NB4 (cell line): Measurements from ENCODE around the gene NUMB.
A peak's percentile ranks its signal among the peaks of the same experiment; 100 is the strongest.

Experiments
- DNase-seq: peaks from one replicate; pipeline ENCODE4 v3.0.0; 2010; ENCODE audit warnings: low read depth
- H3K4me3 ChIP-seq: one replicate; pipeline ENCODE4 v1.5.1; 2011; ENCODE audit warnings: mild to moderate bottlenecking, low read depth, low read length, moderate library complexity
- MYC ChIP-seq: IDR thresholded peaks from 2 replicates; pipeline ENCODE4 v1.6.1; 2011; ENCODE audit warnings: low read depth, low read length
- POLR2A ChIP-seq: IDR thresholded peaks from 2 replicates; pipeline ENCODE4 v1.6.1; 2011; ENCODE audit warnings: mild to moderate bottlenecking; ENCODE audit not compliant: insufficient read length; ENCODE audit errors: extremely low read depth
- TF ChIP-seq, protein P1 (sequence below): IDR thresholded peaks from one replicate; pipeline ENCODE4 v1.5.1; 2012; ENCODE audit warnings: low read depth, low read length
- TF ChIP-seq, protein P2 (sequence below): IDR thresholded peaks from 2 replicates; pipeline ENCODE4 v1.6.1; 2011; ENCODE audit warnings: low read depth, low read length

The NUMB gene

DNA sequence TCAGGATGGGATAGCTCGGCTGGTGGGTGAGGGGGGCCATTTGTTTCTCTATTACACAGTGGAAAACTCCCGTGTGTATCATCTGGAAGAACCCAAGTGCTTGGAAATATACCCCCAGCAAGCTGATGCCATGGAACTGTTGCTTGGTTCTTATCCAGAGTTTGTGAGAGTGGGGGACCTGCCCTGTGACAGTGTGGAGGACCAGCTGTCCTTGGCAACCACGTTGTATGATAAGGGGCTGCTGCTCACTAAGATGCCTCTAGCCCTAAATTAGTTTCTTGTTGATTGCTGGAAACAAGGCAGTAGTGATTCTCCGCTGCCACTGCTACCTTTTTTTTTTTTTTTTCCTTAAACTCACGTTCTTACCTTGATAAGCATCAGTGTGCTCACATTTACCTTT, 34.3 kb upstream of the NUMB start:
- DNase-seq = peak; percentile 14
- TF ChIP-seq, protein P1, sequence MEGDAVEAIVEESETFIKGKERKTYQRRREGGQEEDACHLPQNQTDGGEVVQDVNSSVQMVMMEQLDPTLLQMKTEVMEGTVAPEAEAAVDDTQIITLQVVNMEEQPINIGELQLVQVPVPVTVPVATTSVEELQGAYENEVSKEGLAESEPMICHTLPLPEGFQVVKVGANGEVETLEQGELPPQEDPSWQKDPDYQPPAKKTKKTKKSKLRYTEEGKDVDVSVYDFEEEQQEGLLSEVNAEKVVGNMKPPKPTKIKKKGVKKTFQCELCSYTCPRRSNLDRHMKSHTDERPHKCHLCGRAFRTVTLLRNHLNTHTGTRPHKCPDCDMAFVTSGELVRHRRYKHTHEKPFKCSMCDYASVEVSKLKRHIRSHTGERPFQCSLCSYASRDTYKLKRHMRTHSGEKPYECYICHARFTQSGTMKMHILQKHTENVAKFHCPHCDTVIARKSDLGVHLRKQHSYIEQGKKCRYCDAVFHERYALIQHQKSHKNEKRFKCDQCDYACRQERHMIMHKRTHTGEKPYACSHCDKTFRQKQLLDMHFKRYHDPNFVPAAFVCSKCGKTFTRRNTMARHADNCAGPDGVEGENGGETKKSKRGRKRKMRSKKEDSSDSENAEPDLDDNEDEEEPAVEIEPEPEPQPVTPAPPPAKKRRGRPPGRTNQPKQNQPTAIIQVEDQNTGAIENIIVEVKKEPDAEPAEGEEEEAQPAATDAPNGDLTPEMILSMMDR = no peak
- TF ChIP-seq, protein P2, sequence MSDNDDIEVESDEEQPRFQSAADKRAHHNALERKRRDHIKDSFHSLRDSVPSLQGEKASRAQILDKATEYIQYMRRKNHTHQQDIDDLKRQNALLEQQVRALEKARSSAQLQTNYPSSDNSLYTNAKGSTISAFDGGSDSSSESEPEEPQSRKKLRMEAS = no peak
- no peak for TF ChIP-seq MYC
- no peak for TF ChIP-seq POLR2A
- H3K4me3 ChIP-seq = peak overlapping the region; percentile 89

DNA sequence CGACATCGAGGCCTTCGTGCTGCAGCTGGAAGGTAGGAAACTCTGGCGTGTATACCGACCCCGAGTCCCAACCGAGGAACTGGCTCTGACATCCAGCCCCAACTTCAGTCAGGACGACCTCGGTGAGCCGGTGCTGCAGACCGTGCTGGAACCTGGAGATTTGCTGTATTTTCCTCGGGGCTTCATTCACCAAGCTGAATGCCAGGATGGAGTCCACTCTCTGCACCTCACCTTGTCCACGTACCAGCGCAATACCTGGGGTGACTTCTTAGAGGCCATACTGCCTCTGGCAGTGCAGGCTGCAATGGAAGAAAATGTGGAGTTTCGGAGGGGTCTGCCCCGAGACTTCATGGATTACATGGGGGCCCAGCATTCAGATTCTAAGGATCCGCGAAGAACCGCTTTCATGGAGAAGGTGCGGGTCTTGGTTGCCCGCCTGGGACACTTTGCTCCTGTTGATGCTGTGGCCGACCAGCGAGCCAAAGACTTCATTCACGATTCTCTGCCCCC, 33.8 kb upstream of the NUMB start:
- H3K4me3 ChIP-seq = peak overlapping the region; percentile 89
- TF ChIP-seq, protein P2 = no peak
- TF ChIP-seq MYC (no peak), POLR2A (no peak)
- TF ChIP-seq, protein P1 = no peak
- no peak for DNase-seq

DNA sequence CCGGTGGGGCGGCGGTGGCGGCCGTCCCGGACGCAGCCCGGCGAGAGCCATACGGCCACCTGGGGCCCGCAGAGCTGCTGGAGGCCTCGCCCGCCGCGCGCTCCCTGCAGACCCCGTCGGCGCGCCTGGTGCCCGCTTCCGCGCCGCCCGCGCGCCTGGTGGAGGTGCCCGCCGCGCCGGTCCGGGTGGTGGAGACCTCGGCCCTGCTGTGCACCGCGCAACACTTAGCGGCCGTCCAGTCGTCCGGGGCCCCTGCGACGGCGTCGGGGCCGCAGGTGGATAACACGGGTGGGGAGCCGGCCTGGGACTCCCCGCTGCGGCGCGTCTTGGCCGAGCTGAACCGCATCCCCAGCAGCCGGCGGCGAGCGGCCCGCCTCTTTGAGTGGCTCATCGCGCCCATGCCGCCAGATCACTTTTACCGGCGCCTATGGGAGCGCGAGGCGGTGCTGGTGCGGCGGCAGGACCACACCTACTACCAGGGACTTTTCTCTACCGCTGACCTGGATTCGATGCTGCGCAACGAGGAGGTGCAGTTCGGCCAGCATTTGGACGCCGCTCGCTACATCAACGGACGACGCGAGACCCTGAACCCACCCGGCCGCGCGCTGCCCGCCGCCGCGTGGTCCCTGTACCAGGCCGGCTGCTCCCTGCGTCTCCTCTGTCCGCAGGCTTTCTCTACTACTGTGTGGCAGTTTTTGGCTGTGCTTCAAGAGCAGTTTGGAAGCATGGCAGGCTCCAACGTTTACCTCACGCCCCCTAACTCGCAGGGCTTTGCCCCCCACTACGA, 33.1 kb upstream of the NUMB start:
- TF ChIP-seq MYC = no peak
- TF ChIP-seq, protein P1 = no peak
- TF ChIP-seq, protein P2 = peak; percentile 56; the same call in 1 of the 2 replicates
- H3K4me3 ChIP-seq = peak overlapping the region; percentile 89
- DNase-seq = peak; percentile 78

DNA sequence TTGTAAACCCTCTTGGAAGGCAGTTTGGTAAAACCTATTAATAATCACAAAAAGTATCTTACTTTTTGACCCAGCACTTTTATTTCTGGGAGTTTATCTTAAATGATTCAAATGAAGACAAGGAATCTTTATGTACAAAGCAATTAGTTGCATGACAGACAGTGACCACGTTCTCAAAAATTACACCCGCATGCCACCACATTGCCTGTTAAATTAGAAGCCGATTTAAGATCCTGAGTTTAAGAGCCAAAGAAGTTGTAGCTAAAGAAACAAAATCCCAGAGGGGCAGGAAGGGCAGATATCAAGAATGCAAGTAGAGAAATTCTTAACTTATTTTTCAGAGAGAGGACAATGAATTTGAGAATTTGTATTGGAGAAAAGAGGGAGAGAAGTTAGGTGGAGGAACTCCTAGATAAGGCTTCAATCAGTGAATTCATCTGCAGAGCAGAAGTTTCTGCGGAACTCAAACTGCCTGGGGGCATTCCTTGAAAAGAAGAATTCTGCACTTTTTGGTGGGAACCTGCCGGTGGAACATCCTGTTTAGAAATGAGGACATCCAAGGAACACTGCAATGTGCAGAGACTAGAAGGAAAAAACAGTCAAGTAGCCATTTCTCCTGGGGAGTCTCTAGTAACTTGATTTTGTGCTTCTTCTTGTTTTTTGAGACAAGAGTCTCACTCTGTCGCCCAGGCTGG, 31.3 kb upstream of the NUMB start:
- no peak overlapping the region for H3K4me3 ChIP-seq
- DNase-seq = no peak
- TF ChIP-seq, protein P1 = no peak
- TF ChIP-seq, protein P2 = no peak
- TF ChIP-seq POLR2A (no peak), MYC (no peak)

DNA sequence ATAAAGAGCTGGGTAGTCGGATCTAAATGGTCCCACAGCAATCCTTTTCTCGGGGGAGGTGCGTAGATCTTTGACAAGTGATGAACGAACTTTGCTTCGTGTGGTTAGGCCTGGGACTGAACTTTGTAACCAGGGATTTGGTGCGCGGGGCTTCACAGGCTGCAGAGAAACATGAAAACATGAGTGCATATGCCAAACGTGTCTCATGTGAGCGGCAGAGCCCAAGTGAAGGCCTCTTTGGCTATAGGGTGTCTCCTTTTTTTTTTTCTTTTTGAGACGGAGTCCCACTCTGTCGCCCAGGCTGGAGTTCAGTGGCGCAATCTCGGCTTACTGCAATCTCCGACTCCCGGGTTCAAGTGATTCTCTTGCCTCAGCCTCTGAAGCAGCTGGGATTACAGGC, 20.3 kb upstream of the NUMB start:
- DNase-seq = no peak
- H3K4me3 ChIP-seq = no peak overlapping the region
- TF ChIP-seq MYC = no peak
- TF ChIP-seq, protein P1 = no peak
- TF ChIP-seq, protein P2 = no peak
- TF ChIP-seq POLR2A = no peak
